HepG2 (cell line): ENCODE data around the gene AARS2. TPM values are rescaled to one million over a fixed set of nuclear protein-coding genes. Genes with fewer than 3 reads are reported as not detected.
A peak's percentile ranks its signal among the peaks of the same experiment; 100 is the strongest.

Experiments used
- HNRNPL ChIP-seq: fragments of 200-400 bp; formaldehyde crosslinking; IDR thresholded peaks from 2 replicates; pipeline ENCODE4 v1.6.1; 2017; ENCODE audit warnings: mild to moderate bottlenecking, low read depth, low read length
- KAT2B ChIP-seq: fragments of 150-350 bp; IDR thresholded peaks from 2 replicates; pipeline ENCODE4 v1.6.1; 2014; ENCODE audit warnings: low read depth, low read length, borderline replicate concordance
- KLF13 ChIP-seq: sonication (generic); formaldehyde crosslinking; IDR thresholded peaks from 2 replicates; pipeline ENCODE4 v1.4.0; 2020; ENCODE audit warnings: mild to moderate bottlenecking, missing genetic modification reagents
- NBN ChIP-seq: fragments of 450-650 bp; conservative IDR thresholded peaks from 2 replicates; pipeline ENCODE4 v1.6.1; 2017
- PRMT3 ChIP-seq: sonication (generic); formaldehyde crosslinking; IDR thresholded peaks from 2 replicates; pipeline ENCODE4 v1.8.1; 2022; ENCODE audit warnings: low read depth, mild to moderate bottlenecking, moderate library complexity, missing genetic modification reagents, borderline replicate concordance
- SIX1 ChIP-seq: sonication (generic); formaldehyde crosslinking; IDR thresholded peaks from 2 replicates; pipeline ENCODE4 v1.4.0; 2020; ENCODE audit warnings: missing genetic modification reagents, borderline replicate concordance
- U2AF2 ChIP-seq: fragments of 200-400 bp; formaldehyde crosslinking; IDR thresholded peaks from 2 replicates; pipeline ENCODE4 v1.6.1; 2017; ENCODE audit warnings: low read depth, mild to moderate bottlenecking, low read length
- ZNF75D ChIP-seq: sonication (generic); formaldehyde crosslinking; IDR thresholded peaks from 2 replicates; pipeline ENCODE4 v1.8.1; 2023; ENCODE audit warnings: missing genetic modification reagents, mild to moderate bottlenecking, borderline replicate concordance
- ZNF775 ChIP-seq: sonication (generic); formaldehyde crosslinking; IDR thresholded peaks from 2 replicates; pipeline ENCODE4 v1.4.0; 2020; ENCODE audit warnings: missing genetic modification reagents, mild to moderate bottlenecking, moderate library complexity, borderline replicate concordance
- polyA plus RNA-seq, 8 experiments: library from polyadenylated mRNA; depleted of rRNA in 3 of 8; stranded (reverse) in 7 of 8; unstranded in 1 of 8; fragments of >200 nt; fragmentation: Illumina TruSeq in 4 of 8; extraction: Trizol in 4 of 8; gene quantifications; 2 replicates each; pipeline versions ENCODE4 v1.2.1 to v1.2.3, GENCODE V29; 2011 to 2016; ENCODE audit warnings: low read depth in 4 of 8, missing spikeins in 1 of 8, mixed read lengths in 1 of 8; ENCODE audit not compliant: insufficient read depth in 1 of 8
- total RNA-seq, 5 experiments: library from RNA; depleted of rRNA; stranded (reverse); fragments of >200 nt; fragmentation: Illumina TruSeq; extraction: Trizol; gene quantifications; 2 replicates each; pipeline ENCODE4 v1.2.3, GENCODE V29; 2016; ENCODE audit warnings: low read depth in 1 of 5
- TF ChIP-seq, protein P1 (sequence below): sonication (generic); formaldehyde crosslinking; IDR thresholded peaks from 2 replicates; pipeline ENCODE4 v1.9.0; 2021; ENCODE audit warnings: mild to moderate bottlenecking, missing genetic modification reagents
- TF ChIP-seq, protein P2 (sequence below): sonication (generic); formaldehyde crosslinking; IDR thresholded peaks from 2 replicates; pipeline ENCODE4 v1.8.1; 2023; ENCODE audit warnings: mild to moderate bottlenecking, missing genetic modification reagents
- TF ChIP-seq, protein P3 (sequence below): IDR thresholded peaks from 2 replicates; pipeline ENCODE4 v1.6.1; 2012; ENCODE audit warnings: inconsistent platforms
- TF ChIP-seq, protein P4 (sequence below): sonication (generic); formaldehyde crosslinking; conservative IDR thresholded peaks from 2 replicates; pipeline ENCODE4 v1.4.0; 2020; ENCODE audit warnings: mild to moderate bottlenecking, missing genetic modification reagents, moderate library complexity

Gene AARS2
- total and polyA plus RNA-seq, 2 of the 13 experiments (the other 11 are each of a cell fraction or from before 2014, with no cell fraction given) = 7.5 to 24.1 TPM

DNA sequence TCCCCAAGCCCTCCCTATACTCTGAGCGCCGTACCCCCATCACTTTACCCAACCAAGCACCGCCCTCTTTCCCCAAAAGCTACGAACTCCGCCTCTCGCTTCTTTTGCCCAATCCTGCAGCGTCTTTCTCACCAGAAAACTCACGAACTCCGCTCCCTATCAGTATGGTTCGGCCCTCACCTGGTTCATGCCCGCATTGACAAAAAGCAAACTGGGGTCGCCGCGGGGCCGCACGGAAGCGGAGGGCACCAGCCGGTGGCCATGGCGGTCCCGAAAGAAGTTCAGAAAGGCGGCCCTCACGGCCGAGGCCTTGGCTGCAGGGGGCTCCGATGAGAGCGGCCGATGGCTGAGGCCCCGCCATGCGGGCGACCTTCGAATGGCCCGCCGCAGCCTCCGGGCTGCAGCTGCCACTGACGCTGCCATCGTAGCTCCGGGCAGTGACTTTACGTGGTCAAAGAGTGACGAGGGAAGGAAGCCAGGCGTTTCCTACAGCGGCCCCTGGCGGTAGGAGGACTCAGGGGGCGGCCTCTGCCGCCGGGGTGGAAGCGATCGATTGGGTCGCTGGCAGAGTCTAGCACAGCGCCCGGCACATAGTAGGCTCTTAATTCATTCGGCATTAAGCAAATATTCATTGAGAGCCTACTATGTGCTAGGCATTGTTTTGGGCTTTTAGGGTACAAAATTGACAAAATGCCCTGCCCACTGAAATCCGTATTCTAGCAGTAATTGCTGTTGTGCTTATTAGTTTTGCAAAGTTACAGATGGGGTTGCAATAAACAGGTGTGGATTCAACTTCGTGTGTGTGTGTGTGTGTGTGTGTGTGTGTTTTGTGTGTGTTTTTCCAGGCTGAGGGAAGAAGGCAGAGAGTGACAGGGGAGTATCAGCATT is at the start of gene AARS2 (continued):
- TF ChIP-seq, protein P1, sequence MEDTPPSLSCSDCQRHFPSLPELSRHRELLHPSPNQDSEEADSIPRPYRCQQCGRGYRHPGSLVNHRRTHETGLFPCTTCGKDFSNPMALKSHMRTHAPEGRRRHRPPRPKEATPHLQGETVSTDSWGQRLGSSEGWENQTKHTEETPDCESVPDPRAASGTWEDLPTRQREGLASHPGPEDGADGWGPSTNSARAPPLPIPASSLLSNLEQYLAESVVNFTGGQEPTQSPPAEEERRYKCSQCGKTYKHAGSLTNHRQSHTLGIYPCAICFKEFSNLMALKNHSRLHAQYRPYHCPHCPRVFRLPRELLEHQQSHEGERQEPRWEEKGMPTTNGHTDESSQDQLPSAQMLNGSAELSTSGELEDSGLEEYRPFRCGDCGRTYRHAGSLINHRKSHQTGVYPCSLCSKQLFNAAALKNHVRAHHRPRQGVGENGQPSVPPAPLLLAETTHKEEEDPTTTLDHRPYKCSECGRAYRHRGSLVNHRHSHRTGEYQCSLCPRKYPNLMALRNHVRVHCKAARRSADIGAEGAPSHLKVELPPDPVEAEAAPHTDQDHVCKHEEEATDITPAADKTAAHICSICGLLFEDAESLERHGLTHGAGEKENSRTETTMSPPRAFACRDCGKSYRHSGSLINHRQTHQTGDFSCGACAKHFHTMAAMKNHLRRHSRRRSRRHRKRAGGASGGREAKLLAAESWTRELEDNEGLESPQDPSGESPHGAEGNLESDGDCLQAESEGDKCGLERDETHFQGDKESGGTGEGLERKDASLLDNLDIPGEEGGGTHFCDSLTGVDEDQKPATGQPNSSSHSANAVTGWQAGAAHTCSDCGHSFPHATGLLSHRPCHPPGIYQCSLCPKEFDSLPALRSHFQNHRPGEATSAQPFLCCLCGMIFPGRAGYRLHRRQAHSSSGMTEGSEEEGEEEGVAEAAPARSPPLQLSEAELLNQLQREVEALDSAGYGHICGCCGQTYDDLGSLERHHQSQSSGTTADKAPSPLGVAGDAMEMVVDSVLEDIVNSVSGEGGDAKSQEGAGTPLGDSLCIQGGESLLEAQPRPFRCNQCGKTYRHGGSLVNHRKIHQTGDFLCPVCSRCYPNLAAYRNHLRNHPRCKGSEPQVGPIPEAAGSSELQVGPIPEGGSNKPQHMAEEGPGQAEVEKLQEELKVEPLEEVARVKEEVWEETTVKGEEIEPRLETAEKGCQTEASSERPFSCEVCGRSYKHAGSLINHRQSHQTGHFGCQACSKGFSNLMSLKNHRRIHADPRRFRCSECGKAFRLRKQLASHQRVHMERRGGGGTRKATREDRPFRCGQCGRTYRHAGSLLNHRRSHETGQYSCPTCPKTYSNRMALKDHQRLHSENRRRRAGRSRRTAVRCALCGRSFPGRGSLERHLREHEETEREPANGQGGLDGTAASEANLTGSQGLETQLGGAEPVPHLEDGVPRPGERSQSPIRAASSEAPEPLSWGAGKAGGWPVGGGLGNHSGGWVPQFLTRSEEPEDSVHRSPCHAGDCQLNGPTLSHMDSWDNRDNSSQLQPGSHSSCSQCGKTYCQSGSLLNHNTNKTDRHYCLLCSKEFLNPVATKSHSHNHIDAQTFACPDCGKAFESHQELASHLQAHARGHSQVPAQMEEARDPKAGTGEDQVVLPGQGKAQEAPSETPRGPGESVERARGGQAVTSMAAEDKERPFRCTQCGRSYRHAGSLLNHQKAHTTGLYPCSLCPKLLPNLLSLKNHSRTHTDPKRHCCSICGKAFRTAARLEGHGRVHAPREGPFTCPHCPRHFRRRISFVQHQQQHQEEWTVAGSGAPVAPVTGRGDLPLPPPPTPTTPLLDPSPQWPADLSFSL (CRISPR knock-in tag) = 0 out of 2 replicates have a peak, but pooled peaks have one; percentile 42
- TF ChIP-seq ZNF75D (CRISPR knock-in tag) (no peak), NBN (no peak), ZNF775 (CRISPR knock-in tag) (peak; percentile 73; the same call in 1 of the 2 replicates), HNRNPL (peak; percentile 74; the same call in 1 of the 2 replicates), KLF13 (CRISPR knock-in tag) (peak; percentile 87; the same call in 1 of the 2 replicates), SIX1 (no peak), PRMT3 (CRISPR knock-in tag) (peak; percentile 92), KAT2B (peak; percentile 71; the same call in 1 of the 2 replicates), U2AF2 (no peak)
- TF ChIP-seq, protein P2, sequence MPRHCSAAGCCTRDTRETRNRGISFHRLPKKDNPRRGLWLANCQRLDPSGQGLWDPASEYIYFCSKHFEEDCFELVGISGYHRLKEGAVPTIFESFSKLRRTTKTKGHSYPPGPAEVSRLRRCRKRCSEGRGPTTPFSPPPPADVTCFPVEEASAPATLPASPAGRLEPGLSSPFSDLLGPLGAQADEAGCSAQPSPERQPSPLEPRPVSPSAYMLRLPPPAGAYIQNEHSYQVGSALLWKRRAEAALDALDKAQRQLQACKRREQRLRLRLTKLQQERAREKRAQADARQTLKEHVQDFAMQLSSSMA (CRISPR knock-in tag) = peak; percentile 86
- TF ChIP-seq, protein P3, sequence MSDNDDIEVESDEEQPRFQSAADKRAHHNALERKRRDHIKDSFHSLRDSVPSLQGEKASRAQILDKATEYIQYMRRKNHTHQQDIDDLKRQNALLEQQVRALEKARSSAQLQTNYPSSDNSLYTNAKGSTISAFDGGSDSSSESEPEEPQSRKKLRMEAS = peak; percentile 94
- TF ChIP-seq, protein P4, sequence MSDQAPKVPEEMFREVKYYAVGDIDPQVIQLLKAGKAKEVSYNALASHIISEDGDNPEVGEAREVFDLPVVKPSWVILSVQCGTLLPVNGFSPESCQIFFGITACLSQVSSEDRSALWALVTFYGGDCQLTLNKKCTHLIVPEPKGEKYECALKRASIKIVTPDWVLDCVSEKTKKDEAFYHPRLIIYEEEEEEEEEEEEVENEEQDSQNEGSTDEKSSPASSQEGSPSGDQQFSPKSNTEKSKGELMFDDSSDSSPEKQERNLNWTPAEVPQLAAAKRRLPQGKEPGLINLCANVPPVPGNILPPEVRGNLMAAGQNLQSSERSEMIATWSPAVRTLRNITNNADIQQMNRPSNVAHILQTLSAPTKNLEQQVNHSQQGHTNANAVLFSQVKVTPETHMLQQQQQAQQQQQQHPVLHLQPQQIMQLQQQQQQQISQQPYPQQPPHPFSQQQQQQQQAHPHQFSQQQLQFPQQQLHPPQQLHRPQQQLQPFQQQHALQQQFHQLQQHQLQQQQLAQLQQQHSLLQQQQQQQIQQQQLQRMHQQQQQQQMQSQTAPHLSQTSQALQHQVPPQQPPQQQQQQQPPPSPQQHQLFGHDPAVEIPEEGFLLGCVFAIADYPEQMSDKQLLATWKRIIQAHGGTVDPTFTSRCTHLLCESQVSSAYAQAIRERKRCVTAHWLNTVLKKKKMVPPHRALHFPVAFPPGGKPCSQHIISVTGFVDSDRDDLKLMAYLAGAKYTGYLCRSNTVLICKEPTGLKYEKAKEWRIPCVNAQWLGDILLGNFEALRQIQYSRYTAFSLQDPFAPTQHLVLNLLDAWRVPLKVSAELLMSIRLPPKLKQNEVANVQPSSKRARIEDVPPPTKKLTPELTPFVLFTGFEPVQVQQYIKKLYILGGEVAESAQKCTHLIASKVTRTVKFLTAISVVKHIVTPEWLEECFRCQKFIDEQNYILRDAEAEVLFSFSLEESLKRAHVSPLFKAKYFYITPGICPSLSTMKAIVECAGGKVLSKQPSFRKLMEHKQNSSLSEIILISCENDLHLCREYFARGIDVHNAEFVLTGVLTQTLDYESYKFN (CRISPR knock-in tag) = peak; percentile 60
